Thoracic aorta (tissue), 2 donors: Measurements from ENCODE around the gene FUNDC1. TPM values are rescaled to one million over a fixed set of nuclear protein-coding genes. Genes with fewer than 3 reads are reported as not detected.
"Not testable (repeated sequence)": the region's sequence is repeated elsewhere in the genome, so short reads cannot be mapped to it uniquely, and the experiment has no call there.

Source experiments
- ATAC-seq: fragments of 150-250 bp; one replicate; pipeline ENCODE4 v1.8.0; 2017; ENCODE audit warnings: low read depth; ENCODE audit not compliant: insufficient number of reproducible peaks, low FRiP score
- DNase-seq: peaks from one replicate; pipeline ENCODE4 v3.0.0-alpha.2; 2020; ENCODE audit warnings: low spot score
- H3K27ac ChIP-seq, 2 donors: fragments of 200-600 bp; sonication (generic); 1 replicate in 1 of 2; 2 replicates in 1 of 2; pipeline ENCODE4 v1.5.1; 2016; ENCODE audit warnings: mild to moderate bottlenecking in 2 of 2, moderate library complexity in 2 of 2
- H3K27me3 ChIP-seq: fragments of 200-600 bp; sonication (generic); replicated peaks from 2 replicates; pipeline ENCODE4 v1.6.0; 2016; ENCODE audit warnings: mild to moderate bottlenecking; ENCODE audit not compliant: insufficient read depth
- H3K36me3 ChIP-seq: fragments of 200-600 bp; sonication (generic); one replicate; pipeline ENCODE4 v1.5.1; 2016
- H3K4me1 ChIP-seq, 2 donors: fragments of 200-600 bp; sonication (generic); 1 replicate in 1 of 2; 2 replicates in 1 of 2; pipeline versions ENCODE4 v1.5.1 to v1.6.0; 2016; ENCODE audit warnings: low read depth in 2 of 2, mild to moderate bottlenecking in 1 of 2; ENCODE audit not compliant: control insufficient read depth in 1 of 2
- H3K4me3 ChIP-seq: fragments of 200-600 bp; sonication (generic); 2 replicates; pipeline ENCODE4 v1.5.1; 2016; ENCODE audit warnings: mild to moderate bottlenecking
- H3K9me3 ChIP-seq: fragments of 200-600 bp; sonication (generic); 2 replicates; pipeline ENCODE4 v1.5.1; 2016
- total RNA-seq, 2 donors: library from RNA; depleted of rRNA; stranded (reverse); fragments of >200 nt; gene quantifications; one replicate each; pipeline versions ENCODE4 v1.1.0 to v1.2.3, GENCODE V29; 2016
- TF ChIP-seq, protein P1 (sequence below): fragments of 200-600 bp; sonication (generic); IDR thresholded peaks from one replicate; pipeline ENCODE4 v1.5.1; 2019; ENCODE audit warnings: antibody characterized with exemption

Gene FUNDC1
- total RNA-seq, 2 donors from 2014 or later: 3.0 to 3.8 TPM

DNA sequence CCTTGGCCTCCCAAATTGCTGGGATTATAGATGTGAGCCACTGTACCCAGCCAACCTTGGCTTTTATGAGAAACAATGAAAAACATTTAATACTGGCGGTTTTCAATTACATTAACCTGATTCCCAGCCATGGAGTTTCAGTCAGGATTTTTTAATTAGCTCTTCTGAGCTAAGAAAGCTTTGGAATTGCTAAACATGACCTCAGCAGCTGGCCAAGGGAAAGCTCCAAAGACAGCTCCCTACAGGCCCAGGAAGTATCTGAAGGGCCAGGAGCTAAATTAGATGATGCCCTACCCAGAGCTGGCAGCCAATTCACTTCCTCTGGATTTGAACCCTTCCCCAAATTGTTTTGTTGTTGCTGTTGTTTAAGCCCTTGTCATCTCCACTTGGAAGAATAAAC, 26.5 kb upstream of the FUNDC1 start:
- Histone ChIP-seq H3K36me3 (no peaks in the 10 kb centered on the region), H3K27me3 (no peaks in the 10 kb centered on the region), H3K9me3 (no peaks in the 10 kb centered on the region), H3K4me1 (no peaks in the 10 kb centered on the region), H3K27ac (no peak overlapping the region), H3K4me3 (no peak overlapping the region)
- TF ChIP-seq, protein P1, sequence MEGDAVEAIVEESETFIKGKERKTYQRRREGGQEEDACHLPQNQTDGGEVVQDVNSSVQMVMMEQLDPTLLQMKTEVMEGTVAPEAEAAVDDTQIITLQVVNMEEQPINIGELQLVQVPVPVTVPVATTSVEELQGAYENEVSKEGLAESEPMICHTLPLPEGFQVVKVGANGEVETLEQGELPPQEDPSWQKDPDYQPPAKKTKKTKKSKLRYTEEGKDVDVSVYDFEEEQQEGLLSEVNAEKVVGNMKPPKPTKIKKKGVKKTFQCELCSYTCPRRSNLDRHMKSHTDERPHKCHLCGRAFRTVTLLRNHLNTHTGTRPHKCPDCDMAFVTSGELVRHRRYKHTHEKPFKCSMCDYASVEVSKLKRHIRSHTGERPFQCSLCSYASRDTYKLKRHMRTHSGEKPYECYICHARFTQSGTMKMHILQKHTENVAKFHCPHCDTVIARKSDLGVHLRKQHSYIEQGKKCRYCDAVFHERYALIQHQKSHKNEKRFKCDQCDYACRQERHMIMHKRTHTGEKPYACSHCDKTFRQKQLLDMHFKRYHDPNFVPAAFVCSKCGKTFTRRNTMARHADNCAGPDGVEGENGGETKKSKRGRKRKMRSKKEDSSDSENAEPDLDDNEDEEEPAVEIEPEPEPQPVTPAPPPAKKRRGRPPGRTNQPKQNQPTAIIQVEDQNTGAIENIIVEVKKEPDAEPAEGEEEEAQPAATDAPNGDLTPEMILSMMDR: no peak
- no peak for DNase-seq
- ATAC-seq: no peak

DNA sequence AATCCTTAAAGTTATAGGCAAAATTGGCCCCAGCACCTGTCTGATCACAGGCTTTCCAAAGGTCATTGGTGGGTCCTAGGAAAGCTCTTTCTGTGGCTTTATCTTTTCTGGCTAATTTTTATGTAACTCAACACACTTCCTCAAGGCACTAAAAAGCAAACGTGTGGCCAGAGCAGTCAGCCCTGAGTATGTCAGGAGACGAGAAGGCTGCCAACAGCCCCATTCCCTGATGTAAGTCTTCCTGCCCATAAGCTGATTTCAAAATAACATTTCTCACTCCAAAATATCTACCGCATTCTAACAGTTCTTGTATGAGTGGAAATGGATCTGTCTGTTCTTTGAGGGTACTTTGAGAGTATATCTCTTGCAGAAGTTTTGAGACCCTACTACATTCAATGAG, 25.5 kb upstream of the FUNDC1 start:
- Histone ChIP-seq H3K4me1 (no peaks in the 10 kb centered on the region), H3K36me3 (no peaks in the 10 kb centered on the region), H3K27ac (no peak overlapping the region), H3K9me3 (no peaks in the 10 kb centered on the region), H3K27me3 (no peaks in the 10 kb centered on the region), H3K4me3 (no peak overlapping the region)
- TF ChIP-seq, protein P1: no peak
- DNase-seq (no peak), ATAC-seq (no peak)

DNA sequence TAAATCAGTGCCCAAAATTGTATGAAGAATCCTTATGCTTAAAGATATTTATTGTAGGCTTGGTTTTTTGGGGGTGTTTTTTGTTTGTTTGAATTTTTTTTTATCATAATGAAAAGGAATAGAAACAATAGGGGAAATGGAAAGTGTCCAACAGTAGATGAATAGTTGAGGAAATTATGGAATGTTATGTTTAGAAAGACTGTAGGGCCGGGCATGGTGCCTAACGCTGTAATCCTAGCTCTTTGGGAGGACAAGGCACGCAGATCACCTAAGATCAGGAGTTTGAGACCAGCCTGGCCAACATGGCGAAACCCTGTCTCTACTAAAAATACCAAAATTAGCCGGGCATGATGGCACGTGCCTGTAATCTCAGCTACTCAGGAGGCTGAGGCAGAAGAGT, 19.2 kb upstream of the FUNDC1 start:
- ATAC-seq, H3K9me3 ChIP-seq, H3K27ac ChIP-seq, H3K4me1 ChIP-seq, H3K4me3 ChIP-seq, DNase-seq, H3K36me3 ChIP-seq, H3K27me3 ChIP-seq: not testable (repeated sequence)

DNA sequence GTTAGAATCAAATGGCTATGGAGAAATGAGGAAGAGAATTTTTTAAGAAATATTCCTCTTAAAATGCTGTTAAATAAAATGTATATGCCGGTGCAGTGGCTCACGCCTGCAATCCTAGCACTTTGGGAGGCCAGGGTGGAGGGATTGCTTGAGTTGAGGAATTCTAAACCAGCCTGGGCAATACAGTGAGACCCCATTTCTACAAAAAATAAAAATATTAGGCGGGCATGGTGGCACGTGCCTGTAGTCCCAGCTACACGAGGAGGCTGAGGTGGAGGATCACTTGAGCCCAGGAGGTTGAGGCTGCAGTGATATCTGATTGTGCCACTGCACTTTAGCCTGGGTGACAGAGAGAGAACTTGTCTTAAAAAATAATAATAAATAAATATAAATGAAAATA, 7.9 kb upstream of the FUNDC1 start:
- Histone ChIP-seq H3K4me1 (no peaks in the 10 kb centered on the region), H3K27me3 (no peaks in the 10 kb centered on the region), H3K36me3 (no peaks in the 10 kb centered on the region), H3K9me3 (no peaks in the 10 kb centered on the region), H3K27ac (no peak overlapping the region), H3K4me3 (no peak overlapping the region)
- TF ChIP-seq, protein P1: no peak
- no peak for ATAC-seq
- no peak for DNase-seq

DNA sequence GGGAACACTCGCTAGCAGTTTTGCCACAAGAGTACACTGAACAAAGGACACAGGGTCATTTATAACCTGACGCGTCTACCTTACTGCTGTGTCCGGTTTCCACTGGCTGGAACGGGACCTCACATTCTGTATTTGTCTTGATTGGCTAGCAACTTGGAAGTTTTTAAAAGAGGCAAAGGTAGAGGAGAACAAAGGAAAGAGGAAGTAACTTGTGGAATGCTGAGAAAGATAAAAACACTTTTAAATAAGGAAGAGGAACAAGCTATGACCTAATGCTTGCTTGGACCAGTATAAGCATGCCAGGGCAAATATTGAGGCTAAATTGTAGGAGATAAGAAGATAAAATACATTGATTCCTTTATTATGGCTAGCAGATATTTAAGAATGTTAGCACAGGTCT, 2.8 kb upstream of the FUNDC1 start:
- not testable (repeated sequence) for DNase-seq, H3K36me3 ChIP-seq, H3K4me3 ChIP-seq, H3K9me3 ChIP-seq, H3K27ac ChIP-seq, H3K27me3 ChIP-seq, ATAC-seq
- peaks cover 0 to 16% of the 10 kb centered on the region in 2 donors for H3K4me1 ChIP-seq

DNA sequence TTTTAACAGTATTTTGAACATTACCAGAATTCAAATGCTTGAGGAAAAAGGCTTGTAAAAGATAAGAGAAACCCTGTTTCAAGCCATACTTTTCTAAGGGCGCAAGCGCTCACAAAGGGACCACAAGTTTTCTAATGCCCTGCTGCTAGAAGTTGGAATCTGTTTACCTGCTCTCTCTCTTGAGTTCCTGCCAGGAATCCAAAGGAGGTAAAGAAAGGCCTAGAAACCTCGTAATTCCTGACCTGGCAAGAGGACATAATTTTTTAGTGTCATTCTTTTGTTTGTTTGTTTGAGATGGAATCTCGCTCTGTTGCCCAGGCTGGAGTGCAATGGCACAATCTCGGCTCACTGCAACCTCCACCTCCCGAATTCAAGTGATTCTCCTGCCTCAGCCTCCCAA, 1.4 kb upstream of the FUNDC1 start:
- ATAC-seq (no peak), DNase-seq (no peak)
- no peaks in the 10 kb centered on the region for H3K27me3 ChIP-seq
- no peaks in the 10 kb centered on the region for H3K36me3 ChIP-seq
- no peak overlapping the region for H3K27ac ChIP-seq
- no peaks in the 10 kb centered on the region for H3K9me3 ChIP-seq
- H3K4me3 ChIP-seq: no peak overlapping the region
- TF ChIP-seq, protein P1: no peak
- peaks cover 0 to 21% of the 10 kb centered on the region in 2 donors for H3K4me1 ChIP-seq
